LNCaP clone FGC (cell line): Measurements from ENCODE around the gene MYH15.

ENCODE experiments used
- DNase-seq: peaks from one replicate; pipeline ENCODE4 v3.0.0-alpha.2; 2011; ENCODE audit warnings: low read depth
- H3K4me3 ChIP-seq: 2 replicates; pipeline ENCODE4 v1.5.1; 2011; ENCODE audit warnings: mild to moderate bottlenecking, low read depth, low read length, control low read depth
- TF ChIP-seq, protein P1 (sequence below): IDR thresholded peaks from 2 replicates; pipeline ENCODE4 v1.5.1; 2012; ENCODE audit warnings: mild to moderate bottlenecking; ENCODE audit not compliant: control insufficient read depth, insufficient read depth; ENCODE audit errors: extremely low read depth

MYH15 gene

DNA sequence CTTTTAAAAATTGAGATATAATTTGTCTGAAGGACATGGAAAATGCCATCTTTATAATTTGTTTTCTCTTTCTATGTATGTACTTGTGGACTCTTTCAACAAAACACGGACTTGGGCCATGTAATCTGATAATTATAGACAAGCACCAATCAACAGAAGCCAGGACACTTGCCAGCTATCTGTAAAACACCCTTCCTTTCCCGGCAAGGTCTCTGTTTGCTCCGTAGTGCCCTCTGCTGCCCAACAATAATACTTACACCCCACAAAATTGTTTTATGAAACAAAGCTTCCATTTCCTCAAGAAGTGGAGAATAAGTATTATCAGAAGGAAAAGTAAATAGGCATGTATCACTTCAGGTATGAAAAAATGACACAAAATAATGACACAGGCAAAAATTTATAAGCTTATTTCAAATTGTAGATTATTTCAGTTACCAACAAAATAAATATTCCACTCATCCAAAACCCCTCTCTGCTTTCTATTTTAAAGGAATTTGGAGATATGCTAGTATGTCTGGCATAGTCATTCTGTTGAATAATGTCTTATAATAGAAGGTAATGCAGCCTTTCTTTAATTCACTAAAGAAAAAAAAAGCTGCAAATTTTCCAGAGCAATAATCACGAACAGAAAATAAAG is 32.8 kb downstream of the MYH15 start:
- no peak overlapping the region for H3K4me3 ChIP-seq
- peak; percentile 87 for DNase-seq
- TF ChIP-seq, protein P1, sequence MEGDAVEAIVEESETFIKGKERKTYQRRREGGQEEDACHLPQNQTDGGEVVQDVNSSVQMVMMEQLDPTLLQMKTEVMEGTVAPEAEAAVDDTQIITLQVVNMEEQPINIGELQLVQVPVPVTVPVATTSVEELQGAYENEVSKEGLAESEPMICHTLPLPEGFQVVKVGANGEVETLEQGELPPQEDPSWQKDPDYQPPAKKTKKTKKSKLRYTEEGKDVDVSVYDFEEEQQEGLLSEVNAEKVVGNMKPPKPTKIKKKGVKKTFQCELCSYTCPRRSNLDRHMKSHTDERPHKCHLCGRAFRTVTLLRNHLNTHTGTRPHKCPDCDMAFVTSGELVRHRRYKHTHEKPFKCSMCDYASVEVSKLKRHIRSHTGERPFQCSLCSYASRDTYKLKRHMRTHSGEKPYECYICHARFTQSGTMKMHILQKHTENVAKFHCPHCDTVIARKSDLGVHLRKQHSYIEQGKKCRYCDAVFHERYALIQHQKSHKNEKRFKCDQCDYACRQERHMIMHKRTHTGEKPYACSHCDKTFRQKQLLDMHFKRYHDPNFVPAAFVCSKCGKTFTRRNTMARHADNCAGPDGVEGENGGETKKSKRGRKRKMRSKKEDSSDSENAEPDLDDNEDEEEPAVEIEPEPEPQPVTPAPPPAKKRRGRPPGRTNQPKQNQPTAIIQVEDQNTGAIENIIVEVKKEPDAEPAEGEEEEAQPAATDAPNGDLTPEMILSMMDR = peak; percentile 80

DNA sequence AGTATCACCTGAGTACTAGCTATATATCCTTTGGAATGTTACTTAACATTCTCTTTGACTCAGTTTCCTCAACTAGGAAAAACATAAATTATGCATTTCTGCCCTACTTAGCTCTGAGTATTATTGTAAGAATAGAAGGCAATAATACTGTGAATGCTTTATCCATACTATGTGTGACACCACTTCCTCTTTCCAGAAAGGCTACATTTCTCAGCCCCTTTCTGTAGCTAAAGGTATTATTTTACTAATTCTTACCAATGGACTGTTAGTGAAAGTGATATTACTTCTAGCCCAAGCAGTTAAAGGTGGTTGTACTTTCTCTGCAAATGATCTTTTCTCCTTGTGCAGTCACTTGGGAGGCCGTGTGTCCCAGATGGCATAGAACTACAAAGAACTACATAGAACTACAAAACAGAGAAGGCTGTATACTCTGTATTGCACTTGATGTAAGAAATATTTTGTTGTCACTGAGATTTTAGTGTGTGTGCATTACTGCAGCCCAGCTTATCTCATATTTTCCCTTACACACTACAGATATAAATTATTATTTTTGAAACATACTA is 35.1 kb downstream of the MYH15 start:
- DNase-seq = no peak
- TF ChIP-seq, protein P1 = no peak
- H3K4me3 ChIP-seq = no peak overlapping the region

DNA sequence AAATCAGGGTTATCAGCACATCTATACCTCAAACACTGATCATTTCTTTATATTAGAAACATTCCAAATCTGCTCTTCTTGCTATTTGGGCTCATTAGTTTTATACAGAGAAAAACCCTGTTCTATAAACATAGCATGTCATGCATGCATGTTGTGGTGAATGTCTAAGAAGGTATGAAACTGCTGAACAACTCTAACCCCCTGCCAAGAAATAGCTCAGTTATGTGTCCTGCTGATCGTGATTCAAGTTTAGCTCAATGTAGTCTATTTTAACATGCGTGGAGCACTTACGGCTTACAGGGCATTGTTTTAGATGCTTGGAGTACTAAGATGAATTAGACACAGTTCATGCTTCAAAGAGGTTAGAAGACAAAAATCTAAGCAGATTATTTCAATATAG is 35.8 kb downstream of the MYH15 start:
- DNase-seq = no peak
- no peak overlapping the region for H3K4me3 ChIP-seq
- TF ChIP-seq, protein P1 = no peak

DNA sequence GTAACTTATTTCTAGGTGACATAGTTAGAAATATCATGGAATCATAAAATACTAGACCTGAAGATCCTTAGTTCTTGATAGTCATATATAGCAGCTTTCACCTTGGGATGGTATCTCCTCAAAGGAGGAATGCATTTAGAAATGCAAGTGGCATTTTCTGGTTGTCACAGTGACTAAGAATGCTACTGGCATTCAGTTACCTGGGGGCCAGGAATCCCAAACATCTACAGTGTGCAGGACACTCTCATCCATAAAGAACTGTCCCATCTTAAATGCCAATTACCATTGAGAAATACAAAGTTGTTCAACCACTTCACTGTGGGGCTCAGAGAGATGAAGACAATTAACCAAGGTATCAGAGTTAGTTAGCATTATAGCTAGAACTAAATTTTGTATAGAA is 36.7 kb downstream of the MYH15 start:
- no peak overlapping the region for H3K4me3 ChIP-seq
- DNase-seq = no peak
- TF ChIP-seq, protein P1 = no peak

GRCh38 chr3:108472001-108472591 is 38.3 kb downstream of the MYH15 start:
- TF ChIP-seq, protein P1 = no peak
- DNase-seq = no peak
- H3K4me3 ChIP-seq = no peak overlapping the region

DNA sequence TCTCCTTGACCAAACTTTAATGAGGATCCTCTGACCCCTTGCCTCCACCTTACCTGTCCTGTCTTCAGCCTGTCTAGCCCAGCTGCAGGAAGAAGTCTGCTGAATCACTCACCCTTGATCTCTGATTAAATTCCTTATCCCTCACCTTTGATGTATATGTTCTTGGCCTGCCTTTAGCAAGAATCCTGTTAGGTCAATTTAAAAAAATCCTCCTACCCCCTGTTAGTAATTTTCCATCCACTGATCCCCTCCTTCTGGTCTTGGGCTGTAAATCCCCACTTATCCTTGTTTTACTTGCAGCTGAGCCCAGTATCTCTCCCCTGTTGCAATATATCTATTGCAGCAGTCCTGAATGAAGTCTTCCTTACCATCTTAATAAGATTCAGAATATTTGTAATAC is 39.0 kb downstream of the MYH15 start:
- TF ChIP-seq, protein P1 = no peak
- DNase-seq = no peak
- H3K4me3 ChIP-seq = no peak overlapping the region
